Endothelial cell of umbilical vein (primary cell): ENCODE measurements around the gene GALNT17. TPM values are rescaled to one million over a fixed set of nuclear protein-coding genes. Genes with fewer than 3 reads are reported as not detected.

ENCODE experiments used
- BruUV-seq: library from RNA; stranded (reverse); fragments of 400-500 nt; replicated peaks from 2 replicates; lab custom pipeline; 2021; lab: Mats Ljungman, UMichigan
- CTCF ChIA-PET: fragments of 300-600, 350-600 bp; sonication (Branson Sonifier 250); formaldehyde crosslinking; loops from one replicate; lab custom pipeline; 2021; ENCODE audit warnings: antibody characterized with exemption, inconsistent platforms; lab: Charles Lee
- POLR2A ChIA-PET: fragments of 300-600, 350-600 bp; sonication (Branson Sonifier 250); formaldehyde crosslinking; loops from one replicate; lab custom pipeline; 2021; ENCODE audit warnings: antibody characterized with exemption, inconsistent platforms; lab: Charles Lee
- DNase-seq: peaks from one replicate; pipeline ENCODE4 v3.0.0-alpha.2; 2011; ENCODE audit warnings: low read depth, low spot score
- FAIRE-seq: peaks from 2 replicates; lab custom pipeline; 2011; peaks lifted over from hg19 to GRCh38; lab: Jason Lieb, UNC
- H2AFZ ChIP-seq: 2 replicates; pipeline ENCODE4 v1.6.0; 2012; ENCODE audit warnings: low read depth, low read length, control low read depth, inconsistent platforms
- H3K27ac ChIP-seq: 2 replicates; pipeline ENCODE4 v1.5.1; 2011; ENCODE audit warnings: low read depth, mild to moderate bottlenecking, control low read depth, low read length, moderate library complexity; ENCODE audit not compliant: insufficient read depth
- H3K27me3 ChIP-seq, 2 experiments: 2 replicates each; pipeline versions ENCODE4 v1.6.0 to v1.6.1; 2011; ENCODE audit warnings: low read length in 2 of 2, mixed read lengths in 1 of 2; ENCODE audit not compliant: control insufficient read depth in 2 of 2, insufficient read depth in 2 of 2
- H3K36me3 ChIP-seq, 2 experiments: 2 replicates in 1 of 2; 3 replicates in 1 of 2; pipeline ENCODE4 v1.5.1; 2011; ENCODE audit warnings: low read length in 2 of 2, mild to moderate bottlenecking in 1 of 2, moderate library complexity in 1 of 2; ENCODE audit not compliant: control insufficient read depth in 2 of 2, insufficient read depth in 2 of 2; ENCODE audit errors: extremely low read depth in 1 of 2
- H3K4me1 ChIP-seq: 3 replicates; pipeline ENCODE4 v1.5.1; 2011; ENCODE audit warnings: mild to moderate bottlenecking, low read length; ENCODE audit not compliant: control insufficient read depth, insufficient read depth; ENCODE audit errors: extremely low read depth
- H3K4me2 ChIP-seq: 2 replicates; pipeline ENCODE4 v1.6.1; 2011; ENCODE audit warnings: low read length, control low read depth, mixed read lengths; ENCODE audit not compliant: insufficient read depth
- H3K4me3 ChIP-seq, 3 experiments: fragments of 200-600 bp in 1 of 3; sonication (generic), shearing (Covaris generic) in 1 of 3; replicated peaks in 1 of 3; 2 replicates each; pipeline ENCODE4 v1.5.1; 2011 to 2016; ENCODE audit warnings: control low read depth in 3 of 3, low read length in 3 of 3, mild to moderate bottlenecking in 2 of 3, inconsistent platforms in 1 of 3, low read depth in 1 of 3, moderate library complexity in 1 of 3; ENCODE audit not compliant: insufficient read depth in 1 of 3
- H3K79me2 ChIP-seq: 2 replicates; pipeline ENCODE4 v1.6.0; 2012; ENCODE audit warnings: low read length, inconsistent platforms; ENCODE audit not compliant: control insufficient read depth, insufficient read depth
- H3K9ac ChIP-seq: replicated peaks from 2 replicates; pipeline ENCODE3; 2011; ENCODE audit warnings: low read length, control low read depth; ENCODE audit not compliant: insufficient read depth; ENCODE audit errors: extremely low read depth
- H3K9me1 ChIP-seq: replicated peaks from 3 replicates; pipeline ENCODE4 v1.6.0; 2011; ENCODE audit warnings: mild to moderate bottlenecking, low read length; ENCODE audit not compliant: control insufficient read depth, insufficient read depth; ENCODE audit errors: extremely low read depth
- H3K9me3 ChIP-seq: replicated peaks from 2 replicates; pipeline ENCODE4 v1.5.1; 2012; ENCODE audit warnings: low read length, inconsistent platforms; ENCODE audit not compliant: control insufficient read depth, insufficient read depth
- H4K20me1 ChIP-seq: replicated peaks from 2 replicates; pipeline ENCODE3; 2011; ENCODE audit warnings: mild to moderate bottlenecking, low read length; ENCODE audit not compliant: control insufficient read depth, insufficient read depth; ENCODE audit errors: extremely low read depth
- CTCF ChIP-seq, 2 donors: IDR thresholded peaks; 1 replicate in 1 of 2; 2 replicates in 1 of 2; pipeline ENCODE4 v1.5.1; 2011; ENCODE audit warnings: low read length in 2 of 2, mild to moderate bottlenecking in 2 of 2, moderate library complexity in 2 of 2, control low read depth in 1 of 2, inconsistent platforms in 1 of 2, low read depth in 1 of 2; ENCODE audit not compliant: insufficient read depth in 1 of 2; ENCODE audit errors: extremely low read depth in 1 of 2
- EZH2 ChIP-seq: IDR thresholded peaks from 2 replicates; pipeline ENCODE4 v1.6.1; 2012; ENCODE audit warnings: borderline replicate concordance, low read depth, mild to moderate bottlenecking, moderate library complexity, low read length, inconsistent platforms; ENCODE audit not compliant: severe bottlenecking
- FOS ChIP-seq: IDR thresholded peaks from 2 replicates; pipeline ENCODE4 v1.6.1; 2011; ENCODE audit warnings: mild to moderate bottlenecking, low read length, moderate library complexity, borderline replicate concordance; ENCODE audit not compliant: insufficient read depth
- GATA2 ChIP-seq: IDR thresholded peaks from 2 replicates; pipeline ENCODE4 v1.7.0; 2011; ENCODE audit warnings: low read depth, mild to moderate bottlenecking, moderate library complexity, mixed read lengths, low read length; ENCODE audit not compliant: insufficient read length, insufficient read depth
- JUN ChIP-seq: IDR thresholded peaks from 2 replicates; pipeline ENCODE4 v1.6.1; 2011; ENCODE audit warnings: borderline replicate concordance, low read depth; ENCODE audit not compliant: insufficient read length, insufficient read depth
- MYC ChIP-seq: IDR thresholded peaks from one replicate; pipeline ENCODE4 v1.6.1; 2011; ENCODE audit warnings: mild to moderate bottlenecking, low read depth, low read length
- POLR2A ChIP-seq: IDR thresholded peaks from 2 replicates; pipeline ENCODE4 v1.6.1; 2012; ENCODE audit warnings: low read depth, mild to moderate bottlenecking, control low read depth, low read length
- POLR2AphosphoS5 ChIP-seq: IDR thresholded peaks from 2 replicates; pipeline ENCODE4 v1.6.1; 2012; ENCODE audit warnings: low read depth, mild to moderate bottlenecking, control low read depth, low read length, moderate library complexity; ENCODE audit not compliant: insufficient read depth
- dilution Hi-C: fragments of 300-500 bp; cut with MboI; formaldehyde crosslinking; loops from one replicate; pipeline ENCODE4 v1.15.0; 2019; ENCODE audit warnings: low sequenced_read_pairs; ENCODE audit not compliant: extremely low pct_ligation_motif_present
- intact Hi-C: fragments of 100-400 bp; cut with micrococcal nuclease; formaldehyde crosslinking; loops from one replicate; pipeline ENCODE4 v1.10.0; 2022
- polyA plus RNA-seq, 4 experiments: library from polyadenylated mRNA; depleted of rRNA in 3 of 4; stranded (reverse) in 3 of 4; unstranded in 1 of 4; fragments of >200 nt; gene quantifications; 2 replicates each; pipeline versions ENCODE4 v1.2.1 to v1.2.3, GENCODE V29; 2011 to 2012; ENCODE audit warnings: missing spikeins in 1 of 4
- total RNA-seq: library from RNA; stranded (reverse); gene quantifications from 2 replicates; pipeline ENCODE4 v1.2.3, GENCODE V29; 2021
- TF ChIP-seq, protein P1 (sequence below): IDR thresholded peaks from 2 replicates; pipeline ENCODE4 v1.6.1; 2011; ENCODE audit not compliant: insufficient read depth, insufficient read length

GALNT17 gene
- total and polyA plus RNA-seq, 2 donors (not counting 3 experiments of a cell fraction or from before 2014, with no cell fraction given): not detected

DNA sequence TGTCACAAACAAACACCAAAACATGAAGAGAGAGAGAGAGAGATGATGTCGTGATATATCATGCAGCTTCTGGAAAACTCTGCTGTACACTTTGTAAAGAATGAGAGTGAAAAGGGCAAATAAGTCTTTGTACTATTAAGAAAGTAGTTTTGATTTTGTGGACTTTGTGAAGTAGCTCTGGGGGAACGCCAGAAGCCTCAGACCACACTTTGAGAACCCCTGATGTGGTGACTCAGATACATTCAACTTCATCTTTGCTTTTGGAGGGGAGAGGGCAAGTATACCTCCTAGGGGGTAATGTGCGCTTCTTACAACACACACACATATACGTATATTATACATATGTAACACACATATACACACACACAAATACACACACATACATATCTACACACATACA lies 84.3 kb downstream of the GALNT17 start:
- no TSS peak for BruUV-seq
- no peaks in the 10 kb centered on the region for H3K9me3 ChIP-seq
- ChIA-PET POLR2A (no interaction called here), CTCF (no interaction called here)
- H3K27me3 ChIP-seq: no peaks in the 10 kb centered on the region
- intact Hi-C loops (no loop called here), dilution Hi-C loops (no loop called here)
- no peaks in the 10 kb centered on the region for H4K20me1 ChIP-seq
- TF ChIP-seq JUN (no peak), CTCF (IDR thresholded peaks at IDR 0.05; ENCODE audit: extremely low read depth in 1 of 2, insufficient read depth in 1 of 2, low read depth in 1 of 2, low read length in 2 of 2) (no peak), FOS (no peak), GATA2 (no peak), MYC (no peak), POLR2AphosphoS5 (no peak), POLR2A (no peak), EZH2 (no peak)
- TF ChIP-seq, protein P1, sequence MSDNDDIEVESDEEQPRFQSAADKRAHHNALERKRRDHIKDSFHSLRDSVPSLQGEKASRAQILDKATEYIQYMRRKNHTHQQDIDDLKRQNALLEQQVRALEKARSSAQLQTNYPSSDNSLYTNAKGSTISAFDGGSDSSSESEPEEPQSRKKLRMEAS: no peak
- H3K9ac ChIP-seq: no peak overlapping the region
- no peak overlapping the region for H3K4me2 ChIP-seq
- no peaks in the 10 kb centered on the region for H3K4me1 ChIP-seq
- H3K36me3 ChIP-seq: no peaks in the 10 kb centered on the region
- H3K9me1 ChIP-seq: no peaks in the 10 kb centered on the region
- H2AFZ ChIP-seq: no peak overlapping the region
- no peak for DNase-seq
- no peaks in the 10 kb centered on the region for H3K79me2 ChIP-seq
- FAIRE-seq: no peak
- H3K27ac ChIP-seq: no peak overlapping the region
- no peak overlapping the region for H3K4me3 ChIP-seq
